Chondrocyte (in vitro differentiated cells): Measurements from ENCODE around the gene MAPRE3. TPM values are rescaled to one million over a fixed set of nuclear protein-coding genes. Genes with fewer than 3 reads are reported as not detected.

ENCODE experiments used
- DNase-seq: peaks from one replicate; pipeline ENCODE4 v3.0.0; 2021; ENCODE audit warnings: mixed read lengths, low spot score
- H3K27ac Mint-ChIP-seq: one replicate; pipeline ENCODE4 v1.8.0; 2021; ENCODE audit warnings: mild to moderate bottlenecking, moderate library complexity, mixed read lengths; ENCODE audit not compliant: unreplicated experiment
- H3K27me3 Mint-ChIP-seq: 2 replicates; pipeline ENCODE4 v1.8.0; 2021; ENCODE audit warnings: low read depth, mixed read lengths
- H3K36me3 Mint-ChIP-seq: 2 replicates; pipeline ENCODE4 v1.8.0; 2021; ENCODE audit warnings: low read depth, mixed read lengths
- H3K4me1 Mint-ChIP-seq: 2 replicates; pipeline ENCODE4 v1.8.0; 2021; ENCODE audit warnings: low read depth, mild to moderate bottlenecking, mixed read lengths
- H3K4me3 Mint-ChIP-seq: one replicate; pipeline ENCODE4 v1.8.0; 2021; ENCODE audit warnings: mild to moderate bottlenecking, moderate library complexity, mixed read lengths; ENCODE audit not compliant: unreplicated experiment
- H3K9me3 Mint-ChIP-seq: 2 replicates; pipeline ENCODE4 v1.8.0; 2021; ENCODE audit warnings: low read depth, mixed read lengths
- CTCF ChIP-seq: fragments of 200-600 bp; sonication (generic); IDR thresholded peaks from 2 replicates; pipeline ENCODE4 v1.5.0; 2021; ENCODE audit warnings: antibody characterized with exemption, mild to moderate bottlenecking, moderate library complexity
- total RNA-seq: library from RNA; stranded (reverse); gene quantifications from 3 replicates; pipeline ENCODE4 v1.2.1, GENCODE V29; 2021

Gene MAPRE3
- total RNA-seq, 1 donor from 2014 or later = 12.3 TPM

DNA sequence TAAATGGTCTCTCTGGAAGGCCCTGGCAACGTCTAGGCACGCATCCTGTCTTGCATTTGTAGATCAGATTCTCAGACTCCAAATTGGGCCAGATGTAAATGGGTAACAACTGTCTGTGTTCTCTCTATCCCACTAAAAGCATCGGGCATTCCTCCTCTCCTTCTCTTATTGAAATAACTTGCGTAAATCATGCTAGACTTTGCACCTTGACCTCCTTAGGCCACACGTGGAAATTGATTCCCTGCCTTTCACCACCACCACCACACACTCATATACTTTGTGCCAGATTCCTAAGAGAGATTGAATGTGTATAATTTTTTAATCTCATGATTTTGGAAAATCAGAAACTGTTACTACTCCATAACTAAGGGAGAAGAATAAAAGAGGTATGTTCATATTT lies 21.3 kb downstream of the MAPRE3 start:
- no peak overlapping the region for H3K4me3 Mint-ChIP-seq
- H3K4me1 Mint-ChIP-seq = peaks cover 27% of the 10 kb centered on the region
- no peak for DNase-seq
- no peaks in the 10 kb centered on the region for H3K9me3 Mint-ChIP-seq
- no peaks in the 10 kb centered on the region for H3K27me3 Mint-ChIP-seq
- H3K36me3 Mint-ChIP-seq = peaks cover 4% of the 10 kb centered on the region
- TF ChIP-seq CTCF = no peak
- no peak overlapping the region for H3K27ac Mint-ChIP-seq

- Mint-ChIP-seq H3K36me3 (peaks cover 3% of the 10 kb centered on the region), H3K4me1 (peaks cover 14% of the 10 kb centered on the region), H3K4me3 (no peak overlapping the region), H3K27ac (no peak overlapping the region), H3K27me3 (no peaks in the 10 kb centered on the region), H3K9me3 (no peaks in the 10 kb centered on the region)
- no peak for DNase-seq
- TF ChIP-seq CTCF = no peak
These were observed 23.3 kb downstream of the MAPRE3 start for GRCh38 chr2:26993768-26994167.

- Mint-ChIP-seq H3K4me3 (no peak overlapping the region), H3K36me3 (peaks cover 5% of the 10 kb centered on the region), H3K27me3 (no peaks in the 10 kb centered on the region), H3K9me3 (no peaks in the 10 kb centered on the region), H3K4me1 (peaks cover 5% of the 10 kb centered on the region), H3K27ac (no peak overlapping the region)
- no peak for TF ChIP-seq CTCF
- no peak for DNase-seq
These were observed 24.5 kb downstream of the MAPRE3 start for GRCh38 chr2:26994983-26995382.

DNA sequence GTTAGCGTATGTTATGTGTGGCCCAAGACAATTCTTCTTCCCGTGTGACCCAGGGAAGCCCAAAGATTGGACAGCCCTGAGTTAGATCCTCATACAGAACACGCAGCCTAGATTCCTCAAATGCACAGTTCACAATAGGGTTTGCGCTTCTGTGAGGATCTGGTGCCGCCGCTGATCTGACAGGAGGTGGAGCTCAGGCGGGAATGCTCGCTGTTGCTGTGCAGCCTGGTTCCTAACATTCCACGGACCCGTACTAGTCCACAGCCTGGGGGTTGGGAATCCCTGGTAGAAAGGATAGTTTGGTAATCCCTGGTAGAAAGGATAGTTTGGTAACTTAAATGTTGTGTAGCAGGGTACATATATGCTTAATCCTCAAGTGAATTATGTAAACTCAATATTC lies 27.0 kb downstream of the MAPRE3 start:
- Mint-ChIP-seq H3K9me3 (no peaks in the 10 kb centered on the region), H3K4me3 (no peak overlapping the region), H3K27ac (no peak overlapping the region), H3K27me3 (no peaks in the 10 kb centered on the region), H3K4me1 (no peaks in the 10 kb centered on the region), H3K36me3 (peaks cover 2% of the 10 kb centered on the region)
- no peak for DNase-seq
- no peak for TF ChIP-seq CTCF

DNA sequence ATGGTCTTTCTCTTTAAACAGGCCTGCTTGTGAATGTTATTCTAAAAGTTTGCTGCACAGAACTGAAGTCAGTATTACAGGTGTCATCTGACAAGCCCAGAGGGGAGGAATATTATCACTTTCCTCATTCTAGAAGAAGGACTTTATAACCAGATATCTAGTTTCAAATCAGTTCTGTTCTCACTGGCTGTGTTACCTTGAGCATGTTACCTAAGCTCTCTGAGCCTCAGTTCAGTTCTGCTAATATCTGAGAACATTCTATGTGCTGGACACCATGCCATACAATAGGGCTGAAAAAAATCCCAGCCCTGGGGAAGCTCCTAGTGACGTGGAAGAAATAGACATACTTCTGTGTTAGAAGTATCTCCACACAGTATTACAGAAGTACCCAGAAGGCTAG lies 27.9 kb downstream of the MAPRE3 start:
- H3K27me3 Mint-ChIP-seq = no peaks in the 10 kb centered on the region
- no peak for DNase-seq
- TF ChIP-seq CTCF = no peak
- H3K9me3 Mint-ChIP-seq = no peaks in the 10 kb centered on the region
- no peak overlapping the region for H3K4me3 Mint-ChIP-seq
- peaks cover 2% of the 10 kb centered on the region for H3K36me3 Mint-ChIP-seq
- no peaks in the 10 kb centered on the region for H3K4me1 Mint-ChIP-seq
- no peak overlapping the region for H3K27ac Mint-ChIP-seq
